ENCODE results near the gene TIMM21.
A peak's percentile ranks its signal among the peaks of the same experiment; 100 is the strongest.

The TIMM21 gene

GRCh38 chr18:74142252-74142651, 6.1 kb upstream of the TIMM21 start:
- no peak overlapping the region for H3K4me3 ChIP-seq (ENCODE audit: low read length)
- no peak for DNase-seq (ENCODE audit: low read depth)
- TF ChIP-seq CTCF (conservative IDR thresholded peaks at IDR 0.05; ENCODE audit: low read depth, low read length) = no peak

- TF ChIP-seq CTCF (conservative IDR thresholded peaks at IDR 0.05; ENCODE audit: low read depth, low read length) = no peak
- peak overlapping the region; percentile 100 for H3K4me3 ChIP-seq (ENCODE audit: low read length)
- DNase-seq (ENCODE audit: low read depth) = peak; percentile 73
These were observed 1.6 kb upstream of the TIMM21 start for GRCh38 chr18:74146756-74147155.

- no peak for DNase-seq (ENCODE audit: low read depth)
- TF ChIP-seq CTCF (conservative IDR thresholded peaks at IDR 0.05; ENCODE audit: low read depth, low read length) = no peak
These were observed 888 bp upstream of the TIMM21 start for GRCh38 chr18:74147491-74147778.

GRCh38 chr18:74148543-74149070, 284 bp downstream of the TIMM21 start:
- TF ChIP-seq CTCF (conservative IDR thresholded peaks at IDR 0.05; ENCODE audit: low read depth, low read length) = no peak
- DNase-seq (ENCODE audit: low read depth) = no peak
- peak overlapping the region; percentile 100 for H3K4me3 ChIP-seq (ENCODE audit: low read length)

More at GRCh38 chr18:74147491-74147778, 888 bp upstream of the TIMM21 start:
- peak overlapping the region; percentile 100 for H3K4me3 ChIP-seq (ENCODE audit: low read length)

GRCh38 chr18:74149878-74150277, 1.6 kb downstream of the TIMM21 start:
- H3K4me3 ChIP-seq (ENCODE audit: low read length) = peak overlapping the region; percentile 22
- no peak for DNase-seq (ENCODE audit: low read depth)
- no peak for TF ChIP-seq CTCF (conservative IDR thresholded peaks at IDR 0.05; ENCODE audit: low read depth, low read length)

GRCh38 chr18:74152270-74152669, 3.9 kb downstream of the TIMM21 start:
- DNase-seq (ENCODE audit: low read depth) = no peak
- H3K4me3 ChIP-seq (ENCODE audit: low read length) = no peak overlapping the region
- TF ChIP-seq CTCF (conservative IDR thresholded peaks at IDR 0.05; ENCODE audit: low read depth, low read length) = no peak

- DNase-seq (ENCODE audit: low read depth) = no peak
- peak; percentile 32 for TF ChIP-seq CTCF (conservative IDR thresholded peaks at IDR 0.05; ENCODE audit: low read depth, low read length)
- H3K4me3 ChIP-seq (ENCODE audit: low read length) = no peak overlapping the region
These were observed 4.5 kb downstream of the TIMM21 start for GRCh38 chr18:74152857-74153256.
